HL-60 (cell line): Measurements from ENCODE around the gene LRRN1.

Source experiments
- DNase-seq, 2 experiments: peaks; one replicate each; pipeline ENCODE4 v3.0.0-alpha.2; 2010 to 2020; ENCODE audit warnings: low read depth in 1 of 2, low spot score in 1 of 2
- H3K27ac ChIP-seq: fragments of 250-450 bp; sonication (Bioruptor Pico); replicated peaks from 2 replicates; pipeline ENCODE4 v1.5.1; 2020; ENCODE audit warnings: mild to moderate bottlenecking, moderate library complexity
- H3K27me3 ChIP-seq: fragments of 250-450 bp; sonication (Bioruptor Pico); 2 replicates; pipeline ENCODE4 v1.5.1; 2021; ENCODE audit warnings: mild to moderate bottlenecking, moderate library complexity; ENCODE audit not compliant: insufficient read depth, poor library complexity, severe bottlenecking
- H3K4me3 ChIP-seq: replicated peaks from 2 replicates; pipeline ENCODE4 v1.5.1; 2011; ENCODE audit warnings: mild to moderate bottlenecking, control low read depth, low read length; ENCODE audit not compliant: insufficient read depth
- GABPA ChIP-seq: IDR thresholded peaks from 2 replicates; pipeline ENCODE4 v1.6.1; 2012; ENCODE audit warnings: low read depth
- POLR2AphosphoS5 ChIP-seq: IDR thresholded peaks from 2 replicates; pipeline ENCODE4 v1.6.1; 2012; ENCODE audit warnings: low read depth
- SPI1 ChIP-seq: IDR thresholded peaks from 2 replicates; pipeline ENCODE4 v1.6.1; 2012; ENCODE audit warnings: low read depth, mild to moderate bottlenecking, borderline replicate concordance
- TF ChIP-seq, protein P1 (sequence below): IDR thresholded peaks from one replicate; pipeline ENCODE4 v1.5.1; 2011; ENCODE audit warnings: low read length, control low read depth, inconsistent platforms; ENCODE audit not compliant: insufficient read depth
- TF ChIP-seq, protein P2 (sequence below): IDR thresholded peaks from 2 replicates; pipeline ENCODE4 v1.6.1; 2012; ENCODE audit warnings: low read depth; ENCODE audit not compliant: insufficient replicate concordance

The LRRN1 gene

DNA sequence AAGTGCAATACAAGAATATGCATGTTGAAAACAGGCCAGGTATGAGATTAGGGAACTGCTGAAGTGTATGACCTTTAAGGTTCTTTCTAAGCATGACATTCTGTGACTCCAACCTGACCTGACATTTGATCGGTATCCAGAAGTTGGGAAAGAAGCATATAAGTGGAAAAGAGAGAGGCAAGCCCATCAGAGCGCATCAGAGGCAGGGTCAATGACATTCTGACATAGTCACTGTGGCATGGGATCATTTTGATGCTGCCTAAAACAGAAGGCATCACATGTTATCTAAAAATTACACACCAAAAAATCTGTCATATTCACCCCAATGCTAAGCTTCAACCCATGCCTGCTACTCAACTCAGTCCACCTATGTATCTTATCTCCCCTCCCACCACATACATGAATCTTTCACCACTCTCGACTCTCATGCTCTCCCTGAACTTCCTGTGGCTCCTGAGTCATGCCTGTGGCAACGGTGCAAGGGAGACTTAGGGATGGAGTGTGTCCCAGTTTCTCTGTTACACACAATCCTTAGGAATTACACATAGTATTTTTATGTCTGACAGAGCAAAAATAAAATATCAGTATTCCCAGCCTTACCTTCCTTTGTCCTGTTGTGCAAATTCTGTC, 20.5 kb upstream of the LRRN1 start:
- no peak for DNase-seq
- TF ChIP-seq, protein P1, sequence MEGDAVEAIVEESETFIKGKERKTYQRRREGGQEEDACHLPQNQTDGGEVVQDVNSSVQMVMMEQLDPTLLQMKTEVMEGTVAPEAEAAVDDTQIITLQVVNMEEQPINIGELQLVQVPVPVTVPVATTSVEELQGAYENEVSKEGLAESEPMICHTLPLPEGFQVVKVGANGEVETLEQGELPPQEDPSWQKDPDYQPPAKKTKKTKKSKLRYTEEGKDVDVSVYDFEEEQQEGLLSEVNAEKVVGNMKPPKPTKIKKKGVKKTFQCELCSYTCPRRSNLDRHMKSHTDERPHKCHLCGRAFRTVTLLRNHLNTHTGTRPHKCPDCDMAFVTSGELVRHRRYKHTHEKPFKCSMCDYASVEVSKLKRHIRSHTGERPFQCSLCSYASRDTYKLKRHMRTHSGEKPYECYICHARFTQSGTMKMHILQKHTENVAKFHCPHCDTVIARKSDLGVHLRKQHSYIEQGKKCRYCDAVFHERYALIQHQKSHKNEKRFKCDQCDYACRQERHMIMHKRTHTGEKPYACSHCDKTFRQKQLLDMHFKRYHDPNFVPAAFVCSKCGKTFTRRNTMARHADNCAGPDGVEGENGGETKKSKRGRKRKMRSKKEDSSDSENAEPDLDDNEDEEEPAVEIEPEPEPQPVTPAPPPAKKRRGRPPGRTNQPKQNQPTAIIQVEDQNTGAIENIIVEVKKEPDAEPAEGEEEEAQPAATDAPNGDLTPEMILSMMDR = no peak
- no peak for TF ChIP-seq SPI1
- H3K27me3 ChIP-seq = no peaks in the 10 kb centered on the region
- H3K4me3 ChIP-seq = no peak overlapping the region
- no peak overlapping the region for H3K27ac ChIP-seq

- Histone ChIP-seq H3K27me3 (no peaks in the 10 kb centered on the region), H3K27ac (no peak overlapping the region), H3K4me3 (no peak overlapping the region)
- no peak for TF ChIP-seq SPI1
- TF ChIP-seq POLR2AphosphoS5 = no peak
- TF ChIP-seq, protein P1 = no peak
- TF ChIP-seq, protein P2, sequence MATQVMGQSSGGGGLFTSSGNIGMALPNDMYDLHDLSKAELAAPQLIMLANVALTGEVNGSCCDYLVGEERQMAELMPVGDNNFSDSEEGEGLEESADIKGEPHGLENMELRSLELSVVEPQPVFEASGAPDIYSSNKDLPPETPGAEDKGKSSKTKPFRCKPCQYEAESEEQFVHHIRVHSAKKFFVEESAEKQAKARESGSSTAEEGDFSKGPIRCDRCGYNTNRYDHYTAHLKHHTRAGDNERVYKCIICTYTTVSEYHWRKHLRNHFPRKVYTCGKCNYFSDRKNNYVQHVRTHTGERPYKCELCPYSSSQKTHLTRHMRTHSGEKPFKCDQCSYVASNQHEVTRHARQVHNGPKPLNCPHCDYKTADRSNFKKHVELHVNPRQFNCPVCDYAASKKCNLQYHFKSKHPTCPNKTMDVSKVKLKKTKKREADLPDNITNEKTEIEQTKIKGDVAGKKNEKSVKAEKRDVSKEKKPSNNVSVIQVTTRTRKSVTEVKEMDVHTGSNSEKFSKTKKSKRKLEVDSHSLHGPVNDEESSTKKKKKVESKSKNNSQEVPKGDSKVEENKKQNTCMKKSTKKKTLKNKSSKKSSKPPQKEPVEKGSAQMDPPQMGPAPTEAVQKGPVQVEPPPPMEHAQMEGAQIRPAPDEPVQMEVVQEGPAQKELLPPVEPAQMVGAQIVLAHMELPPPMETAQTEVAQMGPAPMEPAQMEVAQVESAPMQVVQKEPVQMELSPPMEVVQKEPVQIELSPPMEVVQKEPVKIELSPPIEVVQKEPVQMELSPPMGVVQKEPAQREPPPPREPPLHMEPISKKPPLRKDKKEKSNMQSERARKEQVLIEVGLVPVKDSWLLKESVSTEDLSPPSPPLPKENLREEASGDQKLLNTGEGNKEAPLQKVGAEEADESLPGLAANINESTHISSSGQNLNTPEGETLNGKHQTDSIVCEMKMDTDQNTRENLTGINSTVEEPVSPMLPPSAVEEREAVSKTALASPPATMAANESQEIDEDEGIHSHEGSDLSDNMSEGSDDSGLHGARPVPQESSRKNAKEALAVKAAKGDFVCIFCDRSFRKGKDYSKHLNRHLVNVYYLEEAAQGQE = no peak
- no peak for TF ChIP-seq GABPA
- DNase-seq = no peak
Observed at GRCh38 chr3:3782457-3782856, 16.8 kb upstream of the LRRN1 start.

DNA sequence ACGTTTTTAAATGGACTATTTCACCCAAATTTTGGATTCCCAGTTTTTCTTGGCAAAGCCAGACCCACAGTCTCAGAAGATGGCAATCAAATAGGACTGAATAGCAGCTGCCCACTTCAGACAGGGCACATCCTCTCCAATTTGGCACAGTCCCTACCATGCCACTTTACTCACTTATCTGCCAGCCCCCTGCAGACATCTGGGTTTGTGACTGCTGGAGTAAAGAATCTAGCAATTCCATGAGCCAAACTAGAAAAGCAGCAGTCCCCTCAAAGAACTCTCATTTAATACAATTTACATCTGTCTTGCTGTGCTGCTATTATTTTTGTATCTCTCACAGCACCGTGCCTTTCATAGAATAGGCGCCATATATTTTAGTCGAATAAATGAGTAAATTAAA, 16.0 kb upstream of the LRRN1 start:
- no peak overlapping the region for H3K4me3 ChIP-seq
- no peak overlapping the region for H3K27ac ChIP-seq
- no peaks in the 10 kb centered on the region for H3K27me3 ChIP-seq
- TF ChIP-seq SPI1 = no peak
- TF ChIP-seq, protein P2 = no peak
- TF ChIP-seq, protein P1 = no peak
- DNase-seq = no peak

DNA sequence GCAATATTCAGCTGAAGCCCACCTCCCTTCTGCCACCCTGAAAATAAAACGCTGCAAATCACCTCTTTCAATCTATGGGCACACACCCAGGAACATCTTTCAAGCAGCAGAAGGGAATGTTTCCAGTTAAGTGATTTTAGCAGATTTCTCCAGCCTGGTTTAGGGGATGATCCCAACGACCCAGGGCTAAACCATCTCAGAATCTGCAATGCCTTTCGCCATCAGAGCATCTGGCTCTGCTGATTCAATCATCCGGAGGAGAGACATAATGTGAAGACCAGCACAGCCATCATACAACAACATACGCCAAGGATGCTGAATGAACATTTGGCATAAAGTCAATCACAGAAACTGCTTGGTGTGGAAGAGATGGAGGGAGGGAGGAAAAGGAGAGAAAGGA, 15.5 kb upstream of the LRRN1 start:
- Histone ChIP-seq H3K4me3 (no peak overlapping the region), H3K27me3 (no peaks in the 10 kb centered on the region), H3K27ac (no peak overlapping the region)
- TF ChIP-seq POLR2AphosphoS5 (no peak), GABPA (no peak), SPI1 (no peak)
- TF ChIP-seq, protein P2 = no peak
- TF ChIP-seq, protein P1 = no peak
- no peak for DNase-seq
